NCI-H345 (cell line): ENCODE results near the gene PCYOX1L.

Experiments
- DNase-seq: peaks from one replicate; lab custom pipeline; 2025; lab: John Stamatoyannopoulos, UW

Gene PCYOX1L

GRCh38 chr5:149407323-149408251 is 49.7 kb downstream of the PCYOX1L start:
- no peak for DNase-seq

GRCh38 chr5:149408252-149409099 is 50.6 kb downstream of the PCYOX1L start:
- no peak for DNase-seq

- DNase-seq, result no peak
Observed at GRCh38 chr5:149409268-149409948, 51.6 kb downstream of the PCYOX1L start.

- DNase-seq, result no peak
Observed at GRCh38 chr5:149410071-149410470, 52.2 kb downstream of the PCYOX1L start.

- no peak for DNase-seq
Observed at GRCh38 chr5:149410721-149411432, 53.0 kb downstream of the PCYOX1L start.

GRCh38 chr5:149411738-149412519 is 54.1 kb downstream of the PCYOX1L start:
- DNase-seq, result no peak

GRCh38 chr5:149412783-149413476 is 55.1 kb downstream of the PCYOX1L start:
- DNase-seq, result no peak

GRCh38 chr5:149413477-149414210 is 55.8 kb downstream of the PCYOX1L start:
- DNase-seq, result no peak

- no peak for DNase-seq
Observed at GRCh38 chr5:149414405-149415065, 56.7 kb downstream of the PCYOX1L start.

- DNase-seq, result no peak
Observed at GRCh38 chr5:149415066-149415967, 57.5 kb downstream of the PCYOX1L start.

GRCh38 chr5:149416987-149417710 is 59.3 kb downstream of the PCYOX1L start:
- DNase-seq, result no peak

GRCh38 chr5:149417711-149418368 is 60.0 kb downstream of the PCYOX1L start:
- DNase-seq, result no peak

GRCh38 chr5:149418910-149419531 is 61.2 kb downstream of the PCYOX1L start:
- no peak for DNase-seq
